HG03520 (cell line): ENCODE data around the gene GINS2.

Experiments used
- ATAC-seq: cut with Tn5 transposase; IDR thresholded peaks from one replicate; pipeline ENCODE4 v1.9.1; 2021; ENCODE audit warnings: mild to moderate bottlenecking, moderate library complexity; ENCODE audit not compliant: unreplicated experiment

The GINS2 gene

DNA sequence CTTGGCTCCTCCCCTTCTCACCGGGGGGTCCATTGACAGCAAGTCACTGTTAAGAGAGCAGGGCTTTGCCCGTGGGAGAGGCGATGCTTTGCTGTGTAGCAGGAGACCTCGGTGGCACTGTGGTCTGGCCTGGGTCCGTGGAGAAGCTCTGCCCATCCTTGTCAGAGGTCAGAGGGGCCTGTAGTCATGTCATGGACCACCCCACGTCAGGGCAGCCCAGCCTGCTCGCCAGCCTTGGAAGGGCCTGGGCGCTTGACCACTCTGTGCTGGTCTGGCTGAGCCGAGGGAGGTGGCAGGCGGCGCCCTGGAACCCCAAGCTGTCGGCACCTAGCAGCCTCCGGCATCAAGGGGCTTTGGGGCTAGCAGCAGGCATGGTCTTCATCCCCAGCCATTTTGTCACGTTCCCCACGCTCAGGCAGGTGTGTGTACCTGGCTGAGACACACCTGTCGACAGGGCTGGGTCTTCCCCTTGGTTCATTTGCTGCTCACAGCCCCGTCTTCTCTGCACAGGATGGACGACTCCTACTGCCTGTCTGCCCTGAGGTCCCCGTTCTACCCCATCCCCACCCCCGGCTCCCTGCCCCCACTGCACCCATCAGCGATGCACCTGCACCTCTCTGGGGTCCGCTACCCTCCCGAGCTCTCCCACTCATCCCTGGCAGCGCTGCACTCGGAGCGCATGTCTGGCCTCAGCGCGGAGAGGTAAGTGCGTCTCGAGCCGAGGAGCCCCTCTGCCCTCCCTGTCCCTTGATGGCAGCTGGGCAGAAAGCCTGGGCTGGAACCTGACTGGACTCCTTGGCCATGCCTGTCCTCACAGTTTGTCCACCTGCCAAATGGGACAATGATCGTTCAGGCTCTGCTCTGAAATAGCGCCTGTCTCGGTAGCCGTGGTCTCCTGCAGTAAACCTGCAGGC is 33.3 kb downstream of the GINS2 start:
- no peak for ATAC-seq

DNA sequence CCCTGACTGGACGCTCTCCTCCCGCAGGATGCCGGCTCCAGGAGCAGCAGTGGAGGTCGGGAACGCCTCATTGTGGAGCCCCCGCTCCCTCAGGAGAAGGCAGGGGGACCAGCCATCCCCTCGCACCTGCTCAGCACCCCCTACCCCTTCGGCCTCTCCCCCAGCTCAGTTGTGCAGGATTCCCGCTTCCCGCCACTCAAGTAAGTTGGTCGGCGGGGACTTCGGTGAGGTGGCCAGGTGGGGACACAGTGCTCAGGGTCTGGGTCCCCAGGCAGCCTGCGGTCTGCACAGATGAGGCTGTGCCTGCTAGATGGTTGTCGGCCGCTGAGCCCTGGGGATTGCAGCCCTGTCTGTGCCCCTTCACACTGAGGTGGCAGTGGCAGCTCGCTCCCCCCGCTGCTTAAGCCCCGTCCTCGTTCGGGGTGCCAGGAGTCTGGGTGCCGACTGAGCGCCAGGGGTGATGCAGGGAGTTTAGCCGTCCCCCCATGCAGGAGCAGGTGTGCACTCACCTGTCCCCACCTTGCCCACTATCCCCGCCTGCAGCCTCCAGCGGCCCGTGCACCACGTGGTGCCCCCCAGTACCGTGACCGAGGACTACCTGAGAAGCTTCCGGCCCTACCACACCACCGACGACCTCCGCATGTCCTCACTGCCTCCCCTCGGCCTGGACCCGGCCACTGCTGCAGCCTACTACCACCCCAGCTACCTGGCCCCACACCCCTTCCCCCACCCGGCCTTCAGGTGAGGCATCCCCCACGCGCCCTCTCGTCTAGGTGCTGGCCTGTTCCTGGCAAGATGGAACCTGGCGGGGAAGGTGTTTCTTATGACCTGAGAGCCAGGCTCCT is 34.3 kb downstream of the GINS2 start:
- ATAC-seq = no peak

DNA sequence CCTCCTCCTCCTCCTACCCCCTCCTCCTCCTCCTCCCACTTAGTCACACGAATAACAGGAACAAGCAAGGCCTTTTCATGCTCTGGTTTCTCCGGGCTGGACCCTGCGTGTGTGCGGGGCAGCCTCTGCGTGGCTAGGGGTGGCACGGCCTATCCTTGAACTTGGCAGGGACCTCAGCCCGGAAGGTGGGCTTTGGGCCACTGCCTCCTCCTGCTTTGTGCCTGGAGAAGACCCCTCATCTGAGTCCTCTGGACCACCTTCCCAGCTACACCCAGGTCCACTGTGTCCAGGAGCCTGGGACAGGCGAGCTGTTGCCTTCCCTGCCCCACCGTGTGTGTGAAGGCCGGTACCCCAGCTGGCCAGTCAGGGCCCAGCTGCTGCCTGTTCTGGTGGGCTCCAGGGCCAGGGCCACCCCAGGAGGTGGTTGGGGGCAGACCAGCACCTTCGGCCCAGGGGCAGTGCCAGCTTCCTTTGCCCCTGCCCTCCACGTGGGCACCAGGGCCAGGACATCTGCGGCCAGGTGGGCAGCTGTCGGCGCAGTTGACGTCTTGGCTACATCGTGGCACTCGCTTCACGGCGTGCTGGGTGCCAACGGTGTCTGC is 35.4 kb downstream of the GINS2 start:
- no peak for ATAC-seq

DNA sequence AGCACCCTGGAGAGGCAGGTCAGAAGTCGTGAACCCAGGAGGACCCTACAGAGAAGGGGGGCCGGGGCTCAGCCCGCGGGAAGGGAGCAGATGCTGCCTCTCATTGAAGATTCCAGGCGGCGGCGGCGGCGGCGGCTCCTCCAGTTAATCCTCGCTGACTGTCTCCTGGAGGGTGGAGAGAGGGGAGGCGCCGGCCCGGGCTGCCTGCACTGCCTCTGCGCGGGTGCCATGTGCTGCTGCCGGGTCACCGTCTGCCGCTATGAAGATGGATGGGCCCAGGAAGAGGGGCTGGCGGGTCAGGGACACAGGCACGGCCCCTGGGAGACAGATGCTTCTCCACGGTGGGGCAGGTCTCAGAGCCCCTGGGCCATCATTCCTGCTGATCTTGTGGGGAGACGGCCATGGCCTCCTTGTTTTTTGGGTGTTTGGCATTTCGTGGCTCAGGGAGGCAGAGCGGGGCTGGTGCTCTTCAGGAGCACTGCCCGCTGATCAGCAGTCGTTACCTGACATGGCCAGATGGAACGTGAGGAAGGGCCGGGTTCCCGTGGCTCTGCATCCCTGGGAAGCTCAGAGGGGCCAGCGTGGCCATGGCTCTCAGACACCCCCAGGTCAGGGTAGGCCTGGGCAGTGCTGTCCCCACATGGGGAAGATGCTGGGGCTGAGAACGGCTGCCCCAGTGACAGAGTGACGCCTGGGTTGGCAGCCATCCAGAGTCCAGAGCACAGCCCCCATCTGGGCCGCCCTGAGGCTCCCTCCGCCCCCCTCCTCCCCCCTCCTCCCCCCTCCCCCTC is 36.1 kb downstream of the GINS2 start:
- ATAC-seq = no peak

DNA sequence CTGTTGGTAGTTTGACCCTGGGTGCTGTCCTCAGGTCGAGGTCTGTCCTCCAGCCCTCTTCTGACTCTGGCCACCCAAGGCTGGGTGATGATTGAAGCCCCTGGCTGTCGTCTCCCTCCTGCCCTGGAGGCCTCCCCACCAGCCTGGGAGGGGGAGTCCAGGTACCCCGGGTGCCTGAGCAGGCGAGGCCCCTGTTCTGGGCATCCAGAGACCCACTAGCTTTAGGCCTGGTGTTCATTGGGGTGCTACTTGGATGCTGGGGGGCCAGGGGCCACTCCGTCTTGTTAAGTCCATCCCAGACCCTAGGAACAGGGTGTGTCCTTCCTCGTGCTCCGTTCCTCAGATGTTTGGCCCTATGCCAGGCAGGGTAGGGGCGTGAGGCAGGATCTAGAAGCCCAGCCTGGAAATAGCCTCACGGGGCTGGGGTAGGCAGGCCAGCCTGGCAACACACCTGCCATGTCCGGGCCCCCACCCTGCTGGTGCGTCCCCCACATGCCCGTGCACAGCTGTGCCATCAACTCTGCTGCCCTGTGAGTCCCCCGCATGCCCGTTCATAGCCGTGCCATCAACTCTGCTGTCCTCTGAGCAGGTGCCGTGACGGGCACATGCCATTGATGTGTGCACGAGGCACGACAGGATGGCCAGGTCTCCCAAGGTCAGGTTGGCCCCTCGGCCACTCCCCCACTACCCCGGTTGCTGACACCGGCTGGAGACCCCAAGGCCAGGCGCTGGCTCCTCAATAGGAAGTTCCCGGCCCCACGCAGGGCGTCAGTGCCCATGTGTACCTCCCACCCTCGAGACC is 36.9 kb downstream of the GINS2 start:
- ATAC-seq = no peak

DNA sequence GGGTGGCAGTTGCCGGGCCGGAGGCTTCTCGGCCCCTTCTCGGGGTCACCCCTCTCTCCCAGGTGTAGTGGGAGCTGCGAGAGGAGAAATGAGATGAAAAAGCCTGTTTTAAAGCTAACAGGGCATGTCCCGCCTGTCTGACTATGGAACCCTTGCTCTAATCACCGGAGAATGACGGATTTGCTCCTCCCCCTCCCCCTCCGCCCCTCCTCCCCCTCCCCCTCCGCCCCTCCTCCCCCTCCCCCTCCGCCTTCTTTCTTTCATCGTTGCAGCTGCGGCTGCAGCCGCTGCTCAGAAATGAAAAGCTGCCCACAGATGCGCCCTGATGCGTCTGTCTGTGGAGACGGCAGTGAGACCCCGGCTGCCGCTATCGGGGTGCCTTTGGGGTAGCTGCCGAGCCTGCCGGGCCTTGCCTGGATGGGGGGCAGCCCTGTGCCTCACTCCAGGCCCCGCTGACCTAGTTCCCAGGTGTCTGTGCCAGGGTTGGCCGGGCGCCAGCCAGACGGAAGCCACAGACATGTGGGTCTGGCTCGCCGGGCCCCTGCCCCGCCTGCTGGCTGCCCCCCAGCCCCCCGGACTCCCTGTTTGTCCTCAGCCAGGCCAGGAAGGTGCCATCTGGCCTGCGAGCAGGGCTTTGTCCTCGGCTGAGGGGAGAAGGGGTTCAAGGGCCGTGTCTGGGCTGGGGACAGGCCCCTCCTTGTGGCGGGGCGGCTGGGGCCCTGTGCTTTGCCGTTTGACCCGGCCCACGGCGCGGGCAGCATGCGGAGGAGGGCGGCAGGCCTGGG is 37.7 kb downstream of the GINS2 start:
- no peak for ATAC-seq

DNA sequence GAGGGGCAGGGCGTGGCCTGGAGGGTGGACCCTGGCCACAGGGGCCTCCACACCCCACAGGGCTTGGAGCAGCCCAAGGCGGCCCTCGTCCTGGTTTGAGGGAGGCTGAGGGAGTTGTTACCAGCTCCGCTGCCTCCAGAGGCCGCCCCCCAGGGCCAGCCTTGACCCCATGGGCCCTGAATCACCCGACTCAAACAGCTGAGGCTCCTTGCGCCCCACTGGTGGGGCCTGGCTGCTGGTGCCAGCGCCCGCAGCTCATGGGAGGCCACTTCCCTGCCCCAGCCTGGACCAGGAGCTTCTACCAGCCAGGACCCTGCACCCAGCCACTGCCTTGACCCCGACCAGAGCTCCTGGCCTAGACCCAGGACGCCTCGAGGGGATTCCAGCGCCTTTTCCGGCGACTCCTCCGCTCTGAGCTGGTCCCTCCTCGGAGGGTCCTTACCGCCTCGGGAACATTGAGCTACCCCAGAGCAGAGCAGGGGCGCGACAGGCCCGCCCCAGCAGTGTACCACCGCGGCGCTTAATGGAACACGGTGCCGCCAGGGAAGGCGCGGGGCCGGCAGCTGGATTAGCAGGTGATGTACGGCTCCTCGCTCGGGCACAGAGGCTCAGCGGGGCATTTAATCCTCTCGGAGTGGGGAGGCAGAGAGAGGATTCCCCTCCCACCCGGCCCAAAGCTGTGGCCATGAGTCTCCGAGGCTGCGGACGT is 38.5 kb downstream of the GINS2 start:
- ATAC-seq = no peak

DNA sequence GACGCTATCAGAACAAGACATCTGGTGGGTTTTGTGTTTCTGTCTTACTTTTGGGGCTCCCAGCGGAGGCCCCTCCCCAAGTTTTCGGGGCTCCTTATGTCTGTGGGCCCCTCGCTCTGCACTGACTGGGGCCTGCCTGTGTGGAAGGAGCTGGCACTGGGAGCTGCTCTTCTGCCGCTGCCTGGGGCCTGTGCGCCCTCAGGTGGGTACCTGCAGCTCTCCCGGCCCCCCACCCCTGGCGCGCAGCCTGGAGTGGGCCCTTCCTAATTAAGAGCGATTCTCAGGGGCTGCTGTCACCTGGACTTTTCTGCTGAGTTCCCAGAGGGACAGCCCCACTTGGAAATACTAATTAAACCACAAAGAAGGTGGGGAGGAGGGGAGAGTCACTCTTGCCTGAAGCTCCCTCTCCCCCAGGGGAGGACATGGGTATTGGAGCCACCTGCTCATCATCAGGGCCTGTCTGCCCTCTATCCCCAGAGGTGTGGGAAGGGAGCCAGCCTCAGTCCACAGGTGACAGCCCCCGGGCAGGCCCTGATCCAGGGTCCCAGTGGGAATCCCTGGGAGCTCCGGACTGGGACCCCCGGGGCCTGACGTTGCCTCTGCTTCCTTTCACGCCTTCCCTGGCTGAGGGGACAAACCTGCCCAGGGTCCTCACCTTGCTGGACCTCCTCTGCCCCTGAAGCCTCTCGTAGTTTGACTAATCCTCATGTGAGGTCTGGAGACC is 39.2 kb downstream of the GINS2 start:
- ATAC-seq = no peak

DNA sequence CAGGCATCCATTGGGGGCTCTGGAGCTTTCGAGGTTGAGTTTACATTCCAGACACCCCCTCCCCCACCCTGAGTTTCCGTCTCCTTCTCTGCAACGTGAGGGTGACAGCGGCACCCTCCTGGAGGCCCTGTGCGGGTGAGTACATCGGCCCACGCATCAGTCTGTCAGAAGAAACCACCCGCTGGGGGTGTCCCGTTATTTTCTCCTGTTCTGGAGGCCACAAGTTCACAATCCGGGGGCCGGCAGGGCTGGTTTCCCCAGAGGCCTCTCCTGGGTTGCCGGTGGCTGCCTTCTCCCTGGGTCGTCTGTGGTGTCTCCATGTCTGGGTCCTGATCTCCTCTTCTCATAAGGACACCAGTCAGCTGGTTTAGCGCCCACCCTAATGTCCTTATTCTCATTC is 39.9 kb downstream of the GINS2 start:
- no peak for ATAC-seq

DNA sequence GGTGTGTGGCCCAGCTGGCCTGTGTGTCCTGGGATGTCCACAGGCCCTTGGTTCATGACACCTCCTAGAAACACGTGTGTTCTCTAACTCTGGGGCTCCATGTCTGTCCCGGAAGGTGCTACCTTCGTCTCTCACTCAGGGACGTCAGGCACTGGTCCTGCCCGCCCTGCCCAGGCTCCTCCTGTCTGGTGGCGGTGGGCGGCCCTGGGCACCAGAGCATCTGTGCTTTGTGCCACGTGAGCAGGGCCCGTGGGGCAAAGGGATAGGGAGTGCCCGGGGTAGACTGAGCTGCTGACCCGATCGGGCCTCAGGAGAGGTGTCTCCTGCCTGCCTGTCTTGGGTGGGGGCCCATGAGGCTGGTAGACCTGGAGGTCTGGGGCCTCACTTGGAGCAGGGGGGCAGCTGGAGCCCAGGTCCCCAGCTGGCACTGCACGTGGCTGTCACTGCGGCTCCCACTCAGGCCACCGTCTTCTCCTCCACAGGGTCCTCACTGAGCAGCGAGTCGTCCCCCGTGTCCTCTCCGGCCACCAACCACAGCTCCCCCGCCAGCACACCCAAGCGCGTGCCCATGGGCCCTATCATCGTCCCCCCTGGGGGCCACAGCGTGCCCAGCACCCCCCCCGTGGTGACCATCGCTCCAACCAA is 40.6 kb downstream of the GINS2 start:
- ATAC-seq = no peak

DNA sequence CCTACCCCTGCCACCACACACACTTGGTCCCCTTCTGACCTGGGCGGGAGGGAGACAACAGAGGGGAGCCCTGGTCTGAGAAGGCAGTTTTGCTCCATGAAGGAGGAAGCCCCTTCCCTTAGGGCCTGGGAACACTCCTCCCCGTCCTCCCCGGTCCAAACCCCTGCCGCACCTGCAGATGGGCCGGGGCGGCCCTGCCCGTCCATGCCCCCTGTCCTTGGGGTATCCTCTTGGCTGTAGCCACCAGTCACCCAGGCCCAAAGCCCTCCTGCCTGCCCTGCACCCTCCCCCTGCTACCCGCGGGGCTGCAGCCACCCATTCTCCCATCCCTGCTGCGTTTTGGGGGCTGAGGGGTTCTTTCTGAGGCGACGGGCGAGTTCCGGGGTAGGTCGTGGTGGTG is 41.8 kb downstream of the GINS2 start:
- ATAC-seq = no peak

DNA sequence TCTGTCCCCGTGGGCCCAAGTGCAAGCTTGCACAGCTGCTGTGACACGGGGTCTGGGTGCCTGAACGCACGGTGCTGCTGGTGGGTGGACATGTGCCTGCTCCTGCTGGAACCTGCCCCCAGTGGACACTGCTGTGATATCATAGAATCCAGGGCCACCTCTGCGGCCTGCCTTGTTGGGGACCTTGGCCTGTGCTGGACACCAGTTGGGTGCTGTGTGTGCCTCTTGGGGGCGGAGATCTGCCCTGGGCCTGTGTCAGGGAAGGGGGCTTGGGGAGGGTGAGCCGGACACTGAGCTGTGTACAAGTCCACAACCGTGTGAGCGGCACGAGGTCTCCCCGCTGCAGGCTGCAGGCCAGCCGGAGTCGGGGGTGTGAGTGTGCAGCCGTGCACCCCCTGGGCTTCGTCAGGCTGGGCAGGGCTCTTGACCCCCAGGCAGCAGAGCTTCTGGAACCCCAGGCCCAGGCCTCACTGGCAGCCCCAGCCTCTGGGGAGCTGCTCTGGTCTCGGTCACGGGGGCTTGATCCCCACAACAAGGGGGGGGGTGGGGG is 42.3 kb downstream of the GINS2 start:
- ATAC-seq = no peak

DNA sequence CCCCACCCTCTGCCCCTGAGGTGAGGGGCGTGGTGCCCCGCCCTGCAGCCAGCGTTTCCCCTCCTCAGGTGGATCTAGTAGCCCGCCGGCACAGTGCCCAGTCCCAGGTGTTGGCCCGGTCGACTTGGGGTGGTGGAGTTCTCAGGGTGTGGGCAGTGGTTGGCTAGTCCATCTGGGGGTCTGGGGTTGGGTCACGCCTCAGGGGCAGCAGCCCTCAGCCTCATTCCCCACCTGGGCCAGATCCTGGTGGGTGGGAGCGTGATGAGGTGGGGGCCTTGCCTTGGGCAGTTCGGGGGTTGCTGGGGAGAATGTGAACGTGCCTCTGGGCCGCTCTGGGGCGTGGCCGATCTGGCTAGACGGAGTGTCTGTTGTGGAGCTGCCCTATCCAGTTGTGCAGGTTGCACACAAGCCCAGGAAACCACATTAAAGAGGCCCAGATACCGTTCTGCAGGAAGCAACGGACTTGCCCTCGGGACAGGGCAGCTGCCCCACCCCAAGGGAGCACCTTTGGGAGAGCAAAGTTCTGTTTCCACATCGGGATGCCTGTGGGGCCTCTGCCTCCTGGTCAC is 43.6 kb downstream of the GINS2 start:
- no peak for ATAC-seq

DNA sequence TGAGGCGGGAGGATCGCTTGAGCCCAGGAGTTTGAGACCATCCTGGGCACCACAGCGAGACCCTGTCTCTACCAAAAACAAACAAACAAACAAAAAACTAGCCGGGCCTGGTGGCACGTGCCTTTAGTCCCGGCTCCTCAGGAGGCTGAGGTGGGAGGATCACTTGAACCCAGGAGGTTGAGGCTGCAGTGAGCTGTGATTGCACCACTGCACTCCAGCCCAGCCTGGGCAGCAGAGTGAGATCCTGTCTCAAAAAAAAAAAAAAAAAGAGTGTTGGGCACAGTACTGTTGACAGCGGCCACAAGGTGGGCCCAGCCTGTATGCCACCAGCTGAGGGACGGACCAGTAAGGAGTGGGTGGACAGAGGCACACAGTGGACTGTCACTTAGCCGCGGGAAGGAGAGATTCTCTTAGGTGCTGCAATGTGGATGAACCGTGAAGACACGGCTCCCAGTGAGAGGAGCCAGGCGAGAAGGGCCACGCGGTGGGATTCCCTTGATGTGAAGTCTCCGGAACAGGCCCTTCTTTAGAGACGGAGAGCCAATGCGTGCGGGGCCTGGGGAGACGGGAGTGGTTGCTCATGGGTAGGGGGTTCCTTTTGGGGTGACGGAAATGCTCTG is 44.6 kb downstream of the GINS2 start:
- ATAC-seq = no peak

DNA sequence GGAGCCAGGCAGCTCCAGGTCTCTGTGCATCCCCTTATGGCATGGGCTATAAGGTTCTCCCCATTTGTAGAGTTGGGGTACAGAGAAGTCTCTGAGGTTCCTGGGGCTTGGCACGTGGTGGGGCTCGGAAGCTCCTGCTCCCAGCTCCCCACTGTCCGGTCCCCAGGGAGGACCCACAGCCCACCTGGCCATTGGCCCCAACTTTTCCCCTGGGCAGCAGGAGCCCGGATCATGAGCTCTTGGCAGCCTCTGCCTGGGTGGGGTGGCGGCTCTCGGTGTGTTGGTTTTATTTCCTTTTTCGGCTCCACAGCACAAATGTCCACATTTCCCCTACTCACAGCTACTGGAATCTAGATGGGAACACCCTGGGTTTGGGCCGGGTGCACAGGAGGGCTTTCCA is 45.1 kb downstream of the GINS2 start:
- no peak for ATAC-seq

DNA sequence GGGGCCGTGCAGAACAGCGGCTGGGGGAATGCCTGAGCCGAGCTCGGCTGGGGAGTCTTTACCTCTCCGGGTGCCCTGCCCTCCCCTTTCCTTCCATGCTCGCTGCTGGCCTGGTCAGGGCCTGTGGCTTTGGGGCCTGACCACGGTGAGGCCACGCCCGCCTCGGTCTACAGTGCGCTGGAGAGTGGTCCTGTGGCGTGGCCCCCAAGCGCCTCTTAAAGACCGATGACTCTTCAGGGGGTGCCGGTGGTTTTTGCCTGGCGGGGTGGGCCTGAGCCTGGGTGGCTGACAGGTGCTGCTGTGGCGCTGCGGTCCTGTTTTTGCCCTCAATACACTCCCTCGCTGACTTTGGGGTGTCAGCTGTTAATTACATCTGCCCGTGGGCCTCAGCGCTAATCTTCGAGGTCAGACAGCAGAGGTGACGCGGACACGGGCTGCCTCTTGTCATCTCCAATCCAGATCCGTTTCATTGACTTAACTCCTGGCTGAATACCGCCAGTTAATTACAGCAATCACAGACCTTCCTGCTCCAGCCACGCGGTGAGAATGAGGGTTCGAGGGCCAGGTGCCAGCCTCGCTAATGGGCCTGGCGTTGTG is 45.9 kb downstream of the GINS2 start:
- no peak for ATAC-seq
